ENCODE data around the gene PIGBOS1. TPM values are rescaled to one million over a fixed set of nuclear protein-coding genes. Genes with fewer than 3 reads are reported as not detected.
A peak's percentile ranks its signal among the peaks of the same experiment; 100 is the strongest.

PIGBOS1 gene
- total RNA-seq, 1 experiment from 2014 or later, result 13.0 TPM

DNA sequence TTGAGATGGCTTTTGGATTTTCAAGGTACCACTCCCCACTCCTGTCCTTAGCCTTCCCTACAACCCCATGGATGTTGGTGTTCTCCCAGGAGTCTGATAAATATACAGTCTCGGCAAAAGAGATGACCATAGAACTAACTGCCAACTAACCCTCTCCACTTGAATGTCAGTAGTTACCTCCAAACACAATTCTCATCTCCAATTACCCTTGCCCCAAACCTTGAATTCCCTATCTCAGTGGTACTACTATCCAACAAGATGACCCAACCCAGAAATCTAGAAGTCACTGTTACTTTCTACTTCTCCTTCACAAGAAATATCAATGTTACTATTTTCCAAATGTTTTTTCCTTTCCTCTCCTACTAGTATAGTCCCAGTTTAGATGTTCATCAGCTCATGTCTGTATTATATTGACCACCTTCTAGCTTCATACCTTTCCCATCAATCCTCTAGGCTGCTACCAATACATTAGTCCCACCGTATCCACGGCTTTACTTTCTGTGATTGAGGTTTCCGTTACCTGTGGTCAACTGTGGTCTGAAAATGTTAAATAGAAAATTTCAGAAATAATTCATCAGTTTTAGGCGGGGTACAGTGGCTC lies 38.2 kb upstream of the PIGBOS1 start:
- ATAC-seq (no peak), DNase-seq (ENCODE audit: low spot score) (no peak)
- H3K9me3 Mint-ChIP-seq, result no peaks in the 10 kb centered on the region
- TF ChIP-seq FOXJ3 (CRISPR knock-in tag; IDR thresholded peaks at IDR 0.05; ENCODE audit: borderline replicate concordance) (no peak), ZNF317 (CRISPR knock-in tag; IDR thresholded peaks at IDR 0.05; ENCODE audit: borderline replicate concordance, low read depth) (no peak), E2F1 (CRISPR knock-in tag; IDR thresholded peaks at IDR 0.05) (no peak), TP53 (CRISPR knock-in tag; IDR thresholded peaks at IDR 0.05) (no peak), STAT6 (CRISPR knock-in tag; conservative IDR thresholded peaks at IDR 0.05; ENCODE audit: low read depth) (no peak), ZNF232 (CRISPR knock-in tag; IDR thresholded peaks at IDR 0.05) (no peak), RELA (CRISPR knock-in tag; IDR thresholded peaks at IDR 0.05; ENCODE audit: borderline replicate concordance) (no peak), TEAD1 (CRISPR knock-in tag; IDR thresholded peaks at IDR 0.05) (no peak)
- TF ChIP-seq, protein P1, sequence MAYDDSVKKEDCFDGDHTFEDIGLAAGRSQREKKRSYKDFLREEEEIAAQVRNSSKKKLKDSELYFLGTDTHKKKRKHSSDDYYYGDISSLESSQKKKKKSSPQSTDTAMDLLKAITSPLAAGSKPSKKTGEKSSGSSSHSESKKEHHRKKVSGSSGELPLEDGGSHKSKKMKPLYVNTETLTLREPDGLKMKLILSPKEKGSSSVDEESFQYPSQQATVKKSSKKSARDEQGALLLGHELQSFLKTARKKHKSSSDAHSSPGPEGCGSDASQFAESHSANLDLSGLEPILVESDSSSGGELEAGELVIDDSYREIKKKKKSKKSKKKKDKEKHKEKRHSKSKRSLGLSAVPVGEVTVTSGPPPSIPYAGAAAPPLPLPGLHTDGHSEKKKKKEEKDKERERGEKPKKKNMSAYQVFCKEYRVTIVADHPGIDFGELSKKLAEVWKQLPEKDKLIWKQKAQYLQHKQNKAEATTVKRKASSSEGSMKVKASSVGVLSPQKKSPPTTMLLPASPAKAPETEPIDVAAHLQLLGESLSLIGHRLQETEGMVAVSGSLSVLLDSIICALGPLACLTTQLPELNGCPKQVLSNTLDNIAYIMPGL (CRISPR knock-in tag; IDR thresholded peaks at IDR 0.05), result no peak
- H3K27ac Mint-ChIP-seq, result no peak overlapping the region; the same call in 1 of the 2 replicates
- no peaks in the 10 kb centered on the region for H3K36me3 Mint-ChIP-seq
- peaks cover 42% of the 10 kb centered on the region for H3K4me1 Mint-ChIP-seq
- H3K27me3 Mint-ChIP-seq (ENCODE audit: low read depth), result no peaks in the 10 kb centered on the region
- no peak overlapping the region for H3K4me3 Mint-ChIP-seq
- CTCF ChIA-PET, result no interaction called here
- POLR2A ChIA-PET, result no interaction called here

- H3K9me3 Mint-ChIP-seq, result no peaks in the 10 kb centered on the region
- peak overlapping the region; percentile 65; the same call in 1 of the 2 replicates for H3K27ac Mint-ChIP-seq
- ChIA-PET POLR2A (no interaction called here), CTCF (interaction anchor here (0.8 to 1.8 kb wide), 2 partner anchors 55 to 136 kb away, joined by 3 to 8 read pairs; partner anchors contain the start of genes CCPG1 and PIERCE2)
- DNase-seq (ENCODE audit: low spot score) (no peak), ATAC-seq (peak; percentile 80)
- H3K36me3 Mint-ChIP-seq, result no peaks in the 10 kb centered on the region
- peaks cover 39% of the 10 kb centered on the region for H3K4me1 Mint-ChIP-seq
- no peak overlapping the region for H3K4me3 Mint-ChIP-seq
- H3K27me3 Mint-ChIP-seq (ENCODE audit: low read depth), result no peaks in the 10 kb centered on the region
- no peak for TF ChIP-seq NR3C1 (CRISPR knock-in tag; conservative IDR thresholded peaks at IDR 0.05; ENCODE audit: low read depth)
- TF ChIP-seq, protein P1 (CRISPR knock-in tag; IDR thresholded peaks at IDR 0.05), result no peak
- no peak for TF ChIP-seq HMGA2 (CRISPR knock-in tag; IDR thresholded peaks at IDR 0.05)
- TF ChIP-seq, protein P2, sequence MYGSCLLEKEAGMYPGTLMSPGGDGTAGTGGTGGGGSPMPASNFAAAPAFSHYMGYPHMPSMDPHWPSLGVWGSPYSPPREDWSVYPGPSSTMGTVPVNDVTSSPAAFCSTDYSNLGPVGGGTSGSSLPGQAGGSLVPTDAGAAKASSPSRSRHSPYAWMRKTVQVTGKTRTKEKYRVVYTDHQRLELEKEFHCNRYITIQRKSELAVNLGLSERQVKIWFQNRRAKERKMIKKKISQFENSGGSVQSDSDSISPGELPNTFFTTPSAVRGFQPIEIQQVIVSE (CRISPR knock-in tag; IDR thresholded peaks at IDR 0.05; ENCODE audit: borderline replicate concordance), result no peak
- no peak for TF ChIP-seq ESRRA (CRISPR knock-in tag; IDR thresholded peaks at IDR 0.05; ENCODE audit: borderline replicate concordance)
- TF ChIP-seq MYBL2 (CRISPR knock-in tag; IDR thresholded peaks at IDR 0.05), result no peak
- TF ChIP-seq ZBTB21 (CRISPR knock-in tag; IDR thresholded peaks at IDR 0.05; ENCODE audit: borderline replicate concordance), result no peak
- TF ChIP-seq NR2C2 (CRISPR knock-in tag; IDR thresholded peaks at IDR 0.05), result no peak
- TF ChIP-seq, protein P3, sequence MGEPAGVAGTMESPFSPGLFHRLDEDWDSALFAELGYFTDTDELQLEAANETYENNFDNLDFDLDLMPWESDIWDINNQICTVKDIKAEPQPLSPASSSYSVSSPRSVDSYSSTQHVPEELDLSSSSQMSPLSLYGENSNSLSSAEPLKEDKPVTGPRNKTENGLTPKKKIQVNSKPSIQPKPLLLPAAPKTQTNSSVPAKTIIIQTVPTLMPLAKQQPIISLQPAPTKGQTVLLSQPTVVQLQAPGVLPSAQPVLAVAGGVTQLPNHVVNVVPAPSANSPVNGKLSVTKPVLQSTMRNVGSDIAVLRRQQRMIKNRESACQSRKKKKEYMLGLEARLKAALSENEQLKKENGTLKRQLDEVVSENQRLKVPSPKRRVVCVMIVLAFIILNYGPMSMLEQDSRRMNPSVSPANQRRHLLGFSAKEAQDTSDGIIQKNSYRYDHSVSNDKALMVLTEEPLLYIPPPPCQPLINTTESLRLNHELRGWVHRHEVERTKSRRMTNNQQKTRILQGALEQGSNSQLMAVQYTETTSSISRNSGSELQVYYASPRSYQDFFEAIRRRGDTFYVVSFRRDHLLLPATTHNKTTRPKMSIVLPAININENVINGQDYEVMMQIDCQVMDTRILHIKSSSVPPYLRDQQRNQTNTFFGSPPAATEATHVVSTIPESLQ (CRISPR knock-in tag; IDR thresholded peaks at IDR 0.05), result no peak
- no peak for TF ChIP-seq KAT7 (CRISPR knock-in tag; IDR thresholded peaks at IDR 0.05; ENCODE audit: borderline replicate concordance)
- TF ChIP-seq CBFB (CRISPR knock-in tag; IDR thresholded peaks at IDR 0.05; ENCODE audit: low read depth), result no peak
- TF ChIP-seq ZNF219 (CRISPR knock-in tag; IDR thresholded peaks at IDR 0.05; ENCODE audit: borderline replicate concordance), result no peak
Observed at GRCh38 chr15:55353025-55353424, 34.1 kb upstream of the PIGBOS1 start.
